Kidney glomerular epithelial cell (primary cell): ENCODE data around the gene RAMP1.
A peak's percentile ranks its signal among the peaks of the same experiment; 100 is the strongest.

Source experiments
- DNase-seq: peaks from one replicate; lab custom pipeline; 2025; lab: John Stamatoyannopoulos, UW

Gene RAMP1

GRCh38 chr2:237895544-237896506 is 36.4 kb downstream of the RAMP1 start:
- DNase-seq = no peak

- DNase-seq = no peak
Measured at GRCh38 chr2:237896507-237896892, 37.1 kb downstream of the RAMP1 start.

DNA sequence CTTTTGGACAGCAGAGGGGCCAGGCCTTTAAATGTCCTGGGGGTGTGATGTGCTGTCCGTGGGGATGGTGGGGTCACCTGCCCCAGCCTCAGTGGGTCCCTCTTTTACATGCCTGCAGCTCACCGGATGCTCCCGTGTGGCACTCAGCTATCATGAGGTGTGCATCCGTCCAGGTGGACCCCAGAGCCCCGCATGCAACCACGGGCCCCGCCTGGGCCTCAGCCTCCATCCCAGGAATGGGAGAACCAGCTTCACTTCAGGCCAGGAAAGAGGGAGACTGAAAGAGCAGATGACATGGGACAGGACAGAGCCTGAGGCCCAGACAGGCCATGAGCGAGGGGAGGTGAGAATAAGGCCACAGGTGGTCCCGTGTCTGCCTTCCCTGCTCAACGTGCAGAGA is 37.5 kb downstream of the RAMP1 start:
- no peak for DNase-seq

- no peak for DNase-seq
Measured at GRCh38 chr2:237898057-237898414, 38.6 kb downstream of the RAMP1 start.

- no peak for DNase-seq
Measured at GRCh38 chr2:237900891-237901831, 41.7 kb downstream of the RAMP1 start.

GRCh38 chr2:237901932-237902850 is 42.8 kb downstream of the RAMP1 start:
- no peak for DNase-seq

DNA sequence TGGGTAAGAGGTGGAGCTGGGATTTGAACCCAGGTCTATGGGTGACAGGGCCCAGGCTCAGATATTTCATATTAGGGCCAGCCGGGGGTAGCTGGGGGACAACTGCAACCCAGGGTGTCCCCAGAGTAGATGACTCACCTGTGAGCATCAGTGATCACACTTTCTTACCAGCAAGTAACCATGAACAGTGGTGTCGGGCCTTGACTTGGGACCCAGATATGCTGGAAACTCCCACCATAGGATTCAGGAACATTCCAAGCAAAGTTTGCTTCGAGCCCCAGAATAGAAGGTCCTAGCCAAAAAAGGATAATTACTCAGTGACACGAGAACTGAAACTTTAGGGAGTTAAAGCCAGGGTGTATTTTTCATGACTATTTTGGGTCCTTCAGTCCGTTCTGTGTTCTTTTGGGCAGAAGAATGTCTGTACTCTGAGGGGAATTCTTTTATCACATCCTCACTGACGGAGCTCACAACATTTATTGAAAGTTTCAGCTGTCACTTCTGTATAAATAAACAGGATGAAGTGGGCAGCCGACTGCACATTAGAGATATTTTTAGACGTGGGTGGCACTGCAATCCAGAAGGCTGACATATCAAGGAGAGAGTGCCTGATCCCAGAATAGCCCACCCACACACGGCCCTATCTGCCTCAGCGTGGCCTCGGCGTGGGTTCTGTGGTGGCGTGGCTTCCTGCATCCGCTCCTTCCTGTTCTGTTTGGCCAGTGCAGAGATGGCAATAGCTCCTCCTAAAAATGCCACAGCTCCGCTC is 45.6 kb downstream of the RAMP1 start:
- DNase-seq = peak; percentile 4

DNA sequence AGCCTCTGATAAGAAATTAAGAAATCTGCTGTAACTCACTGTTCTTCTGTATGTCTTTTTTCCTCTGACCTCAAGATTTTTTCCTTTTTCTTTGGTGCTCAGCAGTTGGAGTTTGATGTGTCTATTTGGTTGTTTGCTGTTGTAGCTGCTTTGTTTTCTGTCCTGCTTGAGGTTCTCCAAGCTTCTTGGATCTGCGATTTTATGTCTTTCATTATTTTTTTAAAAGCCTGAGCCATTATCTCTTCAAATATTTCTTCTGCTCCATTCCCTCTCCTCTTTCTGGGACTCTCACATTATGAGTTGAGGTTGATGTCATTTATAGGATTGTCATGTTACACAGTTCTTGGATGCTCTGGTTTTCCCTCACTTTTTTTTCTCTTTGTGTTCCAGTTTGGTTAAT is 47.7 kb downstream of the RAMP1 start:
- no peak for DNase-seq

DNA sequence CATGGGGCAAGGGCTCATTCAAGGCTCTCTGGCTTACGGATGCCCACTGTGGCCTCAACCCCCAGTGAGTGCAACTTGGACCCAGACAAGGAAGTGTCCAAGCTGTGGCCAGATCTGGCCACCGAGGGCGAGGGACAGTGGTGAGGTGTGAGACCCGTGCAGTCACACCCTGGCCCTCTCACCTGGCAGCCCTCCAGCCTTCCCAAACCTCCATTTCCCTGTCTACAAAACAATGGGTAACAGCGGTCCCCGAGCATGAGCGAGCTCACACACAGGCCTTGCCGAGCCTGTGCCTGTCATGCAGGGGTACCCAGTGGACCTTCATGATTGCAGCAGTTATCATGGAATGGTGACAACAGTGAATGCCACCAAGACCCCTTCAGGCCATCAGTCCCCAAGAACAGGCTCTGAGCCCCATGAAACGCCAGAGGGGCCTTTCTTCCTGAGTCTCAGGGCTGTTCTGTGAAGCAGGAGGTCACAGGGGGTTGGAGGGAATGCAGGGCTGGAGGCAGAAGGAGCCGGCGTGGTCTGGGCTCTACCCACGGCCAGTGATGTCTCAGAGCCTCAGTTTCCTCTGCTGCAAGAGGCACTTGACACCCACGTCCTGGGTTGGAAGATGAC is 49.8 kb downstream of the RAMP1 start:
- DNase-seq = no peak

DNA sequence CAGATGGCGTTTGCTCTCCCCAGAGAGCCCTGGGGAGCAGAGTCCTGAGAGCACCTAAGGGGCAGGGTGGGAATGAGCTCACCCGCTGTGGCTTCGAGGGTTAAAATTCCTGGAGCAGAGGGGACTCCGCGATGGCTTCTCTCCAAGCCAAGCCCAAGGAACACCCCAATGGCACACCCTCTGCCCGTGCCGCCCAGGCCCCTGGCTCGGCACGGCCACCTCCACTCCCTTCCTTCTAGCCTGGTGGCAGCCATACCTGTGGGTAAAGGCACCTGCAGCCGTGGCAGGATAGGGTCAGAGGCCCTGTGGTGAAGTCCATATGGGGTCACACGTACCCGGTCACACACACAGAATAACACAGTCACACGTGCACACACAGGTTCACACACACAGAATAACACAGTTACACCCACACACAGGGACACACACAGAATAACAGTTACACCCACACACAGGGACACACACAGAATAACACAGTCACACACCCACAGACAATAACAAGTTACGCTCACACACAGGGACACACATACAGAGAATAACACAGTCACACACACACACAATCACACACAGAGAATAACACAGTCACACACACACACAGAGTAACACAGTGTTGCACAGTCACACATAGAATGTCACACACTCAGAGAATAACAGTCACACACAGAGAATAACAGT is 50.5 kb downstream of the RAMP1 start:
- DNase-seq = no peak

GRCh38 chr2:237910576-237911362 is 51.3 kb downstream of the RAMP1 start:
- no peak for DNase-seq

DNA sequence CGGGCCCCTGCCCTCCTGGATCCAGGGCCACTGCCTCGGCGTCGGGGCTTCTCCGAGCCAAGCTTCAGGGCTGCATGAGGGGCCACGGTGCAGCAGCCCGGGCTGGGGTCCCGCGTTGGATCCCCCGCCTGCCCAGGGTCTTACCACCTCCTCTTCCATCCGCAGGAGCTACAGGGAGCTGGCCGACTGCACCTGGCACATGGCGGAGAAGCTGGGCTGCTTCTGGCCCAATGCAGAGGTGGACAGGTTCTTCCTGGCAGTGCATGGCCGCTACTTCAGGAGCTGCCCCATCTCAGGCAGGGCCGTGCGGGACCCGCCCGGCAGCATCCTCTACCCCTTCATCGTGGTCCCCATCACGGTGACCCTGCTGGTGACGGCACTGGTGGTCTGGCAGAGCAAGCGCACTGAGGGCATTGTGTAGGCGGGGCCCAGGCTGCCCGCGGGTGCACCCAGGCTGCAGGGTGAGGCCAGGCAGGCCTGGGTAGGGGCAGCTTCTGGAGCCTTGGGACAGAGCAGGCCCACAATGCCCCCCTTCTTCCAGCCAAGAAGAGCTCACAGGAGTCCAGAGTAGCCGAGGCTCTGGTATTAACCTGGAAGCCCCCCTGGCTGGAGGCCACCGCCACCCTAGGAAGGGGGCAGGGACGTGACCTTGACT is 52.1 kb downstream of the RAMP1 start:
- DNase-seq = no peak

DNA sequence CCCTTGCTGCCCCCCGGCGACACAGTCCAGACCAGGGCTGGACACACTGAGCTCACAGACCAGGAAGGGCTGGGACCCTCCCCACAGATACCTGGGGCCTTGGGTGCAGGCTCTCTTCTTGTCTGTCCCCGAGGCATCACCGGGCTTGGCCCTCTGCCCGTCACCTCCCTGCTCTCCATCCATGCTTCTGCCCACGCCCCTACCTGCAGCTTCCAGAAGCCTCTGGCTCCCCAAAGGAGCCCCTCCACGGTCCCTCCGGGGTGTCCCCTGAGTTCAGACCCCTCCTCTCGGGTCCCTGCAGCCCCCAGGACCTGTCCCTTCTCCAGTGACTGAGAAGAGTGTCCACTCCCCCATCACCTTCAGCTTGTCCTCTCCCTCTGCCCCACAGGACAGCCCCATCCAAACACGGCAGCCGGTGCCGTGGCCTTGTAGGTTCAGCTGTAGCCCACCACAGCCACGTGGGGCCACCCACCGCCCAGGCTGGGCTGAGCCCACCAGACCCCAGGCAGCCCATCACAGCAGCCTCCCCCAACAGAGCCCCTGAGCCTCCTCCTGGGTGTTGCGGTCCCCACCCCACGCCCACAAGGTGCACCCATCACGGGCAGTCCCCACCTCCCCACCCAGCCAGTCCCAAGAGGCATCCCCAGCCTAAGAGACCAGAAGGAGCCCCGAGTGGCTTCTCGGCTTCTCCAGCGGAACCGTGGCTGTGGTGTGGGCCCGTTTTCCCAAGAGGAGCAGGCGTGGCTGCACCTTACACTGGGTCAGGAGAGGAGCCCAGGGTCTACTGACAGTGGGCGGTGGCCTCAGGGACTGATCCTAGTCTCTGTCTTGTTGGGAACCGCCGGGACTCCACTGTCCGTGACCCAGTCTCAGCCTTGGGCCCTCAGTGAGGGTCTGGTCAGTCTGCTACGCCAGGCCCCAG is 53.1 kb downstream of the RAMP1 start:
- no peak for DNase-seq

- no peak for DNase-seq
Measured at GRCh38 chr2:237913193-237913917, 53.9 kb downstream of the RAMP1 start.

- DNase-seq = no peak
Measured at GRCh38 chr2:237915576-237915975, 56.2 kb downstream of the RAMP1 start.

DNA sequence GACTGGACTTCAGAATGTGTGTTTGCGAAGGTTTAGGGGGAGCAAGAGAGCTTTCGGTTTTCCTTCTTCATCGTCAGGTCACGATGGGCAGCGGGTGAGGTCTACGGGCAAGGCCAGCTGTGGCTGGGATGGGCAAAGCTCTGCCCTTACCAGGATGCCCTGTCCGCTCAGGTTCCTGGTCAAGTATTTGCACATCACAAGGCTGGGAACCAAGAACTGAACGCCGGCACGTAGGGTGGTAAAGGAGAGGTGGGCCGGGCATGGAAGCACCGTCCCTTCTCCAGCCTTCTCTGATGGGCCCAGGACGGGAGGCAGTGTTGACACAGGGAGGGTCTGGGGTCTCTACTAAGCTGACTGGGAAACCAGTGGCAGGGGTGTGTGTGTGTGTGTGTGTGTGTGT is 56.9 kb downstream of the RAMP1 start:
- no peak for DNase-seq
